Medulla oblongata (tissue), 1 donor: Measurements from ENCODE around the gene IER2.
"Not testable (repeated sequence)": the region's sequence is repeated elsewhere in the genome, so short reads cannot be mapped to it uniquely, and the experiment has no call there.

ENCODE experiments used
- DNase-seq: peaks from one replicate; pipeline ENCODE4 v3.0.0-alpha.2; 2015; ENCODE audit errors: extremely low spot score

The IER2 gene

GRCh38 chr19:13138171-13138915 lies 11.9 kb upstream of the IER2 start:
- no peak for DNase-seq

- DNase-seq, result no peak
Observed at GRCh38 chr19:13138916-13139198, 11.4 kb upstream of the IER2 start.

DNA sequence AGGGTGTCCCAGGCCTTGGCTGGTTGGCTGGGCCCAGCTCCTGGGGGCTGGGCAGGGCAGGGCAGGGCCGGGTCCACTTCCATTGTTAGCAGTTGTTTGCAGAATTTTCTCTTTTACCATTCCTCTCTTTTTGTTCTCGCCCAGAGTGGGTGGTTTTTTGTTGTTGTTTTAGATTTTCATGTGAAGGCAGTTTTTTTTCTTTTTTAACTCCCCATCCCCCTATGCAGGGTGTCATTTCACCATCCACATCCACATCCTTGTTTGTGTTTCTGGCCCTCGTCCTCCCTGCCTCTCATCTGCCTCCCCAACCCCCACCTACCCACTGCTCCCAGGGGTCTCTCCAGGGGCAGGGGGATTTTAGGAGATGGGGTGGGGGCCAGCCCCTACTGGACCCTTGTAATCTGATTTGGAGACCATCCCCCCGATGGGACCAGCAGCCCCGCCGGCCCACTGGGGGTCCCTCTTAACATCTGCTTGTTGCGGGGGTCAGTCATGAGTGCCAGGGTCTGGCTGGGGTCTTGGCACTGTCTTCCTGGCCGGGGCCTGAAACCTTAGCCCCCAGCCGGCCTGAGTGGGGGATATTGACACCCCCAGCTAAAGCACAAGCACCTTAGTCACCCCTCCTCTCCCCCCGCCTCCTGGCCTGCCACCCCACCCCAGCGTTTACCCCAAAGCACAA lies 10.4 kb upstream of the IER2 start:
- DNase-seq, result no peak

- no peak for DNase-seq
Observed at GRCh38 chr19:13146763-13147563, 3.2 kb upstream of the IER2 start.

- not testable (repeated sequence) for DNase-seq
Observed at GRCh38 chr19:13149173-13149627, 1.0 kb upstream of the IER2 start.

GRCh38 chr19:13149628-13150186 lies 504 bp upstream of the IER2 start:
- DNase-seq, result no peak

GRCh38 chr19:13150931-13151604 lies 857 bp downstream of the IER2 start:
- DNase-seq, result no peak

DNA sequence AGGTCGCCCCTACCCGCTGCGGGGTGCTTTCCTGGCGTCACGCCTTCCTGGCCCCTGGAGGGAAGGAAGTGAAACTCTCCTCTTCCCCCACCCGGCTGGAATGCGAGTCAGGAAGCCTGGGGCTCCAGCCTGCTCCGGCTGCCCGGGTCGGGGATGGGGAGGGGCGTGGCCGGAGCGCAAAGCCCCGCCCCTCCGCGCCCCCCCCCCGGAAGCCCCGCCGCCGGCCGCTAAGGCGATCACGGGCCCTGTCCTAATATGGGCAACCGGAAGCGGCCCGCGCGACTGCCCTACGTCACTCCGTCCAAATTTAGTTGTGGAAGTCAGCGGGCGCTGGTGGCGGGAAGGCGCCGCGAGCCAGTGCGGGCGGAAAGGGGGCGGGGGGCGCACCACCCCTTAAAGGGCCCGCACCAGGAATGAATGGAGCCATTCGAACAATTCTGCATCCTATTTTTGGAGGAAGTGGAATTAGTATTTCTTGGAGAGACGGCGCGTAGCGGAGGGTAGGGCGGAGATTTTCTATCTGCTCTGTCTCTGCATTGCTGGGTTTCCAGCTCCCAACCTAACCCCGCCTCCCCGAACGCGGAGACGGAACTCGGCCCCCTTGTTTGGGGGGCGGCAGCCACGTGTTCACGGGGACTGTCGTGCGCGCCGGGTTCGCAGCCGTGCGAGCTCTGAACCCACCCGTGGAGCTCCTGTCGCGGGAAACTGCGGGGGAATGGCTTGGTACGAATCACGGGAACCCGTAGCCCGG lies 1.6 kb downstream of the IER2 start:
- DNase-seq, result peak; percentile 98

- DNase-seq, result no peak
Observed at GRCh38 chr19:13152356-13152973, 2.3 kb downstream of the IER2 start.

DNA sequence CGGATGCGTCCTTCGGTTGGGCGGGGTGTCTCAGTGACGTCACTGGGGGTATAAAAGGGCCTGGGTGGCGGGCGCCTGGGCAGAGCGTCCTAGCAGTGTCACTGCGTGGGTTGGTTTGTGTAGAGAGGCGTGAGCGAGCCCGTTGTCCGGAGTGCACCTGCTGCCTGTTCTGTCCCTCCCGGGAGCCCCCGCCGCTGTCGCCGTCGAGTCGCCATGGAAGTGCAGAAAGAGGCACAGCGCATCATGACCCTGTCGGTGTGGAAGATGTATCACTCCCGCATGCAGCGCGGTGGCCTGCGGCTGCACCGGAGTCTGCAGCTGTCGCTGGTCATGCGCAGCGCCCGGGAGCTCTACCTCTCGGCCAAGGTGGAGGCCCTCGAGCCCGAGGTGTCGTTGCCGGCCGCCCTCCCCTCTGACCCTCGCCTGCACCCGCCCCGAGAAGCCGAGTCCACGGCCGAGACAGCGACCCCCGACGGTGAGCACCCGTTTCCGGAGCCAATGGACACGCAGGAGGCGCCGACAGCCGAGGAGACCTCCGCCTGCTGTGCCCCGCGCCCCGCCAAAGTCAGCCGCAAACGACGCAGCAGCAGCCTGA lies 2.9 kb downstream of the IER2 start:
- DNase-seq, result peak; percentile 98

DNA sequence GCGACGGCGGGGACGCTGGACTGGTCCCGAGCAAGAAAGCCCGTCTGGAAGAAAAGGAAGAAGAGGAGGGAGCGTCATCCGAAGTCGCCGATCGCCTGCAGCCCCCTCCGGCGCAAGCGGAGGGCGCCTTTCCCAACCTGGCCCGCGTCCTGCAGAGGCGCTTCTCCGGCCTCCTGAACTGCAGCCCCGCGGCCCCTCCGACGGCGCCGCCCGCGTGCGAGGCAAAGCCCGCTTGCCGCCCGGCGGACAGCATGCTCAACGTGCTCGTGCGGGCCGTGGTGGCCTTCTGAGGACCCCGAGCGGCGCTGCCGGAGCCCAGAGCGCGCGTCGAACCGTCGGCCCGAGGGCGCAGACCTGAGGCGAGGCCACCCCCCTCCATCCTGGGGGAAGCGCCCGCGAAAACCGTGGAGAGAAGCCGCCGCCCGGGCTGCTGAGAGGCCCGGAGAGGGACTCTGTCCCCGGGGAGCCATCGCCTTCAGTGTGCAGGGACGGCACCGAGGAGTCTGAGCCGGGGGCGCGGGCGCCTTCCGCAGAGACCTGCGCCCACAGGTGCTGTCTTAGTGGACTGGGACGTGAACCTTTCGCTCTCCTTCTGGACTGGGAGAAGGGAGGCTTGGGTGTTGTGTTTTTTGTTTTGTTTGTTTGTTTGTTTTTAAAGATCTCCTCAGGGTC lies 3.5 kb downstream of the IER2 start:
- no peak for DNase-seq

GRCh38 chr19:13154241-13154778 lies 4.1 kb downstream of the IER2 start:
- DNase-seq, result peak; percentile 84

- DNase-seq, result peak; percentile 74
Observed at GRCh38 chr19:13154911-13155471, 4.8 kb downstream of the IER2 start.

- DNase-seq, result peak; percentile 54
Observed at GRCh38 chr19:13155472-13156359, 5.5 kb downstream of the IER2 start.

GRCh38 chr19:13159713-13160112 lies 9.5 kb downstream of the IER2 start:
- no peak for DNase-seq

DNA sequence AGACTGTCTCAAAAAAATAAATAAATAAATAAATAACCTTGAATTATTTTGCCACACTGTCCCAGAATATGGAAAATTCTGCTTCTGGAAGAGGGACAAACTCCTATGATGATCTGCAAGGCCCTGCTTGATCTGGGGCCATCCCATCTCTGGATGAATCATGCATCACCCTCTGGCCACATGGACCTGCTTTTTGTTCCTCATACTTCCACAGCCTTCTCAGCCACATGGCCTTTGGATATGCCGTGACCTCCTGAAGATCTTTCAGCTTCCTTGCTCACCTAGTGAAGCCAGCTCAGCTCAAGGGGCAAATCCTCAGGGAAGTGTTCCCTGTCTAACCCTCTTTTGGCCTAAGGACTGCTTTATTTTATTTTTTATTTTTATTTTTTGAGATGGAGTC lies 10.3 kb downstream of the IER2 start:
- DNase-seq, result no peak

DNA sequence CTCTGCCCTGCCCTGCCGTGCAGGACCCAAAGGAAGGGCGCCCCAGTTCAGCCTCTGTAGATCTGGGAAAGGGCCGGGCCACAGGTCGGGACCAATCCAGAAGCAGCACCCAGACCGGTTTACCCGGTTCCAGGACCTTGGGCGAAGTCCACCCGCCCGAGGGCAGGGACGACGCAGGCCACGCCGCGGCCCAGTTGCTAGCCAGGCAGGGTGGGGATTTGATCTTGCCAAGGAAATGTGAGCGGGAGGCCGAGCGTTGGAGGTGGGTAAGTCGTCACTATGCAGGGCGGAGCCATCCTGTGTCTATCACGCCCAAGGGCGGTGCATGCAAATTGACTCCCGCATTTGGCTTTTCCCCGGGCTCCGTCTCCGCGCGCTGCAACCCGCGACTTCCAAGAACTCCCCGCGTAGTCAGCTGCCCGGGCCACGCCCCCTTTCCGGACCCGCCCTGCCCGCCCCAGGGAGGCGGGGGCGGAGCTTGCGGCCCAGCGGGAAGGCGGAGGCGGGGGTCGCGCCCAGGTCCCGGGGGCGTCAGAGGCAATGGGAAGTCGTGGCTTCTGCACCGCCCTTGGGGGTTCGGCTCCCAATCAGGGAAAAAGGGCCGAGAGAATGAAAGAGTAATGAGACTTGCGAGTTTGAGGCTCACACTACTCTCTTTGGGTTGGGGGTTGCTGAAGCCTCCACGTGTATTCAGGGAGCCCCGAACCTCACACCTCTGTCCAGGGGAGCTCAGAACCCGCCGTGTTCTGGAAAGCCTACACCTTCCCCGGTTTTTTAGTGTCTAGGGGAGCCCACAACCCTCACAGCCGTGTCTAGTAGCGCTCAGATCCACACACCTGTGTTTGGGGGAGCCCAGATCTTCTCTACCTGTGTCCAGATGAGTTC lies 12.8 kb downstream of the IER2 start:
- peak; percentile 96 for DNase-seq
